Left forelimb (tissue), 1 donor: ENCODE results near the gene LTBP4.

ENCODE experiments used
- DNase-seq: peaks from one replicate; pipeline ENCODE4 v3.0.0-alpha.2; 2018; ENCODE audit warnings: low spot score

The LTBP4 gene

GRCh38 chr19:40663695-40664692 is 62.8 kb downstream of the LTBP4 start:
- no peak for DNase-seq

DNA sequence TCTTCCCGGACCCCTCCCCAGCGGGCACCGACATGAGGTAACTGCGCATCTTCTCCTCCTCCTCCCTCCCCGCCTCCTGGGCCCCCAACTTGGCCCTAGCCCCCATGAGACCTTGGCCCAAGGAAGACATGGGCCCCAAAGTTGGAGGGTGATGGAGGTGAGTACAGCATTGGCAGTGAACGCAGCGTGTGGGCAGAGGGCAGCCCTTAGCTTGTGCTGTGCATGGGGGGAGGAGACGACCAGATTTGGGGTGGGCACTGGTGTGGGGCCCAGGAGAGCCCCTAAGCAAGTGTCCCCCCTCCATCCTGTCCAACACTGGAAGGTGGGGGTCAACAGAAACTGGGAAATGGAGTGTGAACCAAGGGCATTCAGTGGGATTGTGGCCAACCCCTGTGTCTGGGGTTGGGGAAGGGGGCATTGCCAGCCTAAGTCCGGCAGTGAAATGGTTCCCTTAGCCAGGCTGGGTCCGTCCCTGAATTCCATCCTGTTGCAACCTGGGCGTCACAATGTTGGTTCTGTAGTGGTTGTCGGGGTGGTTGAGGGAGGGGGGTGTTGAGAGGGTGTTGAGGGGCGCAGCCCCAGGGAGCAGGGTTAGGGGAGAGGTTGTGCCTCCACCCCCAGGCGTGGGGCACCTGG is 65.8 kb downstream of the LTBP4 start:
- DNase-seq, result no peak

GRCh38 chr19:40667602-40668001 is 66.4 kb downstream of the LTBP4 start:
- DNase-seq, result no peak

DNA sequence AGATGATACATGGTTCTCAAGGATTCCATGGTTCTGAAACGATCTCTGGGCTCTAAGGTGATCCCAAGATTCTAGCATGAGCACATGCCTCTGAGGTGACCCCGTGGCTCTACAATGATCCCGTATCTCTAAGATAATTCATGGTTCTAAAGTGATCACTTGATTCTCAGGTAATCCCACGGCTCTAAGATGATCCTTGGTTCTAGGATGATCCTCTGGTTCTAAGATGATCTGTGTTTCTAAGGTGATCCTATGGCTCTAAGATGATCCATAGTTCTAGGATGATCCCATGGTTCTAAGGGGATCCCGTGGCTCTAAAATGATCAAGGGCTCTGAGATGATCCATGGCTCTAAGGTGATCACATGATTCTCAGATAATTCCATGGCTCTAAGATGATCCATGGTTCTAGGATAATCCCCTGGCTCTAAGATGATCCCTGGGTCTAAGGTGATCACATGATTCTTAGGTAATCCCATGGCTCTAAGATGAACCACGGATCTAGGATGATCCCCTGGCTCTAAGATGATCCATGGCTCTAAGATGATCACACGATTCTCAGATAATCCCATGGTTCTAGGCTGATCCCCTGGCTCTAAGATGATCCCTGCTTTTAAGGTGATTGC is 67.9 kb downstream of the LTBP4 start:
- no peak for DNase-seq

GRCh38 chr19:40671404-40671803 is 70.2 kb downstream of the LTBP4 start:
- DNase-seq, result no peak

GRCh38 chr19:40672038-40672437 is 70.9 kb downstream of the LTBP4 start:
- DNase-seq, result no peak

DNA sequence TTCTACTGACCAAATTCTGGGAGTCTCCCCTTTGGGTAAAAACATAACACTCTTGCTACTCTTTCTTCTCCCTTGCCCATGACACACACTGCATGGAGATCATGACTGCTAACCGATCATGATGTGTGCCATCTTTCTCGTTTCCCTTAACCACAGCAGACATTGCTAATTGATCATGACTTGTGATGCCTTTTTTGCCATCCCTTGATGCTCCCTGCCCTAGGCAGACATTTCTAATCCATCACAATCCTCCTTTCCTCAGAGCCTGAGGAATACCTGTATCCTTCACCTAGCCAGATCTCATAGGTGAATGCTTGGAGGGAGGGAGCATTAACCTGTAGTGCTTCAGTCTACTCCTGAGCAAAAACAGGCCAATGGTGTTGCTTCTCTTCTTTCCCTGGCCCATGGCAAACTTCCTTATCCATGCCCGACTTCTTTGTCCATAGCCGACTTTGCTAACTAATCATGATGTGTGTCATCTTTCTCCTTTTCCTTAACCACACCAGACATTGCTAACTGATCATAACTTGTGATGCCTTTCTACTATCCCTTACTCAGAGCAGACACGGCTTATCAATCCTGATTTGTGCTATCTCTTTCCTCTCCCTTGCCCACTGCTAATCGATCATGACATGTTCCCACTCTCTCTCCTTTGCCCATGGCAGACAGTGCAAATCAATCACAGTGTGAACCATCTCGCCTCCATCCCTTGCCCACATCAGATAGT is 71.6 kb downstream of the LTBP4 start:
- no peak for DNase-seq

- DNase-seq, result no peak
Measured at GRCh38 chr19:40673397-40673796, 72.2 kb downstream of the LTBP4 start.

GRCh38 chr19:40674291-40674690 is 73.1 kb downstream of the LTBP4 start:
- no peak for DNase-seq

- no peak for DNase-seq
Measured at GRCh38 chr19:40677156-40677555, 76.0 kb downstream of the LTBP4 start.
